HUES48 (cell line): ENCODE measurements around the gene DEFB126.

Source experiments
- H3K27ac ChIP-seq: one replicate; pipeline ENCODE4 v1.7.0; 2013; ENCODE audit warnings: low read depth, low read length, inconsistent platforms
- H3K27me3 ChIP-seq: 2 replicates; pipeline ENCODE4 v1.6.1; 2013; ENCODE audit warnings: mild to moderate bottlenecking, low read length; ENCODE audit not compliant: control insufficient read depth, insufficient read depth
- H3K36me3 ChIP-seq: 2 replicates; pipeline ENCODE4 v1.6.1; 2013; ENCODE audit warnings: low read length; ENCODE audit not compliant: control insufficient read depth, insufficient read depth
- H3K4me1 ChIP-seq: 2 replicates; pipeline ENCODE4 v1.6.1; 2013; ENCODE audit warnings: mild to moderate bottlenecking, low read length; ENCODE audit not compliant: control insufficient read depth, insufficient read depth
- H3K4me3 ChIP-seq: 2 replicates; pipeline ENCODE4 v1.5.1; 2013; ENCODE audit warnings: mild to moderate bottlenecking, low read depth, low read length
- H3K9ac ChIP-seq: 2 replicates; pipeline ENCODE4 v1.6.1; 2013; ENCODE audit warnings: mild to moderate bottlenecking, low read depth, low read length, moderate library complexity
- H3K9me3 ChIP-seq: 2 replicates; pipeline ENCODE4 v1.6.1; 2013; ENCODE audit warnings: low read length; ENCODE audit not compliant: control insufficient read depth, insufficient read depth

DEFB126 gene

GRCh38 chr20:152131-152530 is 9.7 kb downstream of the DEFB126 start:
- peaks cover 70% of the 10 kb centered on the region for H3K9me3 ChIP-seq
- no peaks in the 10 kb centered on the region for H3K36me3 ChIP-seq
- H3K27me3 ChIP-seq: no peaks in the 10 kb centered on the region
- H3K9ac ChIP-seq: no peak overlapping the region
- no peak overlapping the region for H3K27ac ChIP-seq
- H3K4me1 ChIP-seq: no peaks in the 10 kb centered on the region
- H3K4me3 ChIP-seq: no peak overlapping the region

GRCh38 chr20:157154-157553 is 14.8 kb downstream of the DEFB126 start, which contains the start of gene DEFB127:
TSS of gene DEFB127 (plus strand) at chr20:157454. CDS start at chr20:157545, 91 bp downstream.
- Histone ChIP-seq H3K9me3 (peaks cover 52% of the 10 kb centered on the region), H3K27ac (no peak within 1 kb of the TSS), H3K4me1 (no peaks in the 10 kb centered on the region), H3K4me3 (no peak within 1 kb of the TSS), H3K9ac (no peak within 1 kb of the TSS), H3K36me3 (no peaks in the 10 kb centered on the region), H3K27me3 (no peaks in the 10 kb centered on the region)

GRCh38 chr20:164618-165017 is 22.2 kb downstream of the DEFB126 start:
- Histone ChIP-seq H3K27me3 (no peaks in the 10 kb centered on the region), H3K9me3 (peaks cover 52% of the 10 kb centered on the region), H3K4me1 (no peaks in the 10 kb centered on the region), H3K27ac (no peak overlapping the region), H3K36me3 (no peaks in the 10 kb centered on the region), H3K4me3 (no peak overlapping the region), H3K9ac (no peak overlapping the region)

- peaks cover 62% of the 10 kb centered on the region for H3K9me3 ChIP-seq
- no peaks in the 10 kb centered on the region for H3K36me3 ChIP-seq
- H3K27me3 ChIP-seq: no peaks in the 10 kb centered on the region
- no peak overlapping the region for H3K27ac ChIP-seq
- no peaks in the 10 kb centered on the region for H3K4me1 ChIP-seq
- H3K9ac ChIP-seq: no peak overlapping the region
- no peak overlapping the region for H3K4me3 ChIP-seq
Observed at GRCh38 chr20:168876-169275, 26.5 kb downstream of the DEFB126 start.

- no peaks in the 10 kb centered on the region for H3K36me3 ChIP-seq
- no peaks in the 10 kb centered on the region for H3K27me3 ChIP-seq
- no peak overlapping the region for H3K4me3 ChIP-seq
- no peak overlapping the region for H3K9ac ChIP-seq
- peaks cover 79% of the 10 kb centered on the region for H3K9me3 ChIP-seq
- no peak overlapping the region for H3K27ac ChIP-seq
- H3K4me1 ChIP-seq: no peaks in the 10 kb centered on the region
Observed at GRCh38 chr20:184288-184687, 41.9 kb downstream of the DEFB126 start.

- H3K4me1 ChIP-seq: no peaks in the 10 kb centered on the region
- peaks cover 73% of the 10 kb centered on the region for H3K9me3 ChIP-seq
- no peak overlapping the region for H3K9ac ChIP-seq
- no peaks in the 10 kb centered on the region for H3K27me3 ChIP-seq
- H3K27ac ChIP-seq: no peak overlapping the region
- H3K36me3 ChIP-seq: no peaks in the 10 kb centered on the region
- no peak overlapping the region for H3K4me3 ChIP-seq
Observed at GRCh38 chr20:187733-188132, 45.3 kb downstream of the DEFB126 start.

- H3K9ac ChIP-seq: no peak within 1 kb of the TSS
- no peak within 1 kb of the TSS for H3K4me3 ChIP-seq
- H3K4me1 ChIP-seq: no peaks in the 10 kb centered on the region
- no peaks in the 10 kb centered on the region for H3K27me3 ChIP-seq
- H3K27ac ChIP-seq: no peak within 1 kb of the TSS
- H3K36me3 ChIP-seq: no peaks in the 10 kb centered on the region
- H3K9me3 ChIP-seq: peaks cover 76% of the 10 kb centered on the region
Observed at GRCh38 chr20:189611-190010, 47.2 kb downstream of the DEFB126 start, which contains the start of gene DEFB128. TSS of gene DEFB128 (minus strand) at chr20:189711. CDS start at chr20:189623, 88 bp downstream.
